Amniotic epithelial cell (primary cell): ENCODE measurements around the gene MACROD2.

Experiments
- DNase-seq: peaks from one replicate; pipeline ENCODE4 v3.0.0-alpha.2; 2010; ENCODE audit warnings: low read depth

Gene MACROD2

GRCh38 chr20:14062786-14063185, 67.5 kb downstream of the MACROD2 start:
- DNase-seq = no peak

DNA sequence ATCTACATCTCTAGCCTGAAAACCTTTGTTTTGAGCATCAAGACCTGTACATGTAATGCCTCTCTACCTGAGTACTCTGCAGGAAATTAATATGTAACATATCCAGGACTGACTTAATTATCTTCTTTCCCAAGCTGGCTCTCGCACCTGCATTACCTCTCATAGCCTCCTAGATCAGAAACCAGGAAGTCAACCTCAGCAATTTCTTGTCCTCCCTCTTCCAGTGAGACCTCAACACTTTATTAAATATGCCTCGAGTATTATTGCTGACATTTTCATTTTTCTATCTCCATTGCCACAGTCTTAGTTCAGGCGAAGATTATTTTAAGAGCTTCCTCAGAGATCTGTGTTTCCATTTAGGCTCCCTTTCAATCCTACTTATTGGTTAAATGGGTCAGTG, 69.0 kb downstream of the MACROD2 start:
- no peak for DNase-seq

GRCh38 chr20:14064921-14065320, 69.6 kb downstream of the MACROD2 start:
- no peak for DNase-seq

GRCh38 chr20:14065774-14066173, 70.5 kb downstream of the MACROD2 start:
- no peak for DNase-seq

- no peak for DNase-seq
Observed at GRCh38 chr20:14067603-14068002, 72.3 kb downstream of the MACROD2 start.

DNA sequence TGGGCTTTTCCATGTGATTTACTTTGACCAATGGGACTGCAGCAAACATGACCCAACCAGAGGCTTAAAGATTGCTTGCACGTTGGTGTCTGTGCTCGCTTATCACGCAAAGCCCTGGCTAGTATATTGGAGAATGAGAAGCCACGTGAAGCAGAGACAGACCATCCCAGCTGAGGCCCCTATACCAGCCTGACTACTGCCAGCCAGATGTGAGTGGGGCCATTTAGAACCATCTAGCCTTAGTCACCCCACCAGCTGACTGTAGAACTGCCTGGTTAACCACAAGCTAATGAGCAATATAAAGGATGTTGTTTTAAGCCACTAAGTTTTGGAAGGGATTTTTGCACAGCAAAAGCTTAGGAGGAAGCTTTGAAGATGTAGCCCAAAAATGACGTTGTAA, 74.5 kb downstream of the MACROD2 start:
- DNase-seq = peak; percentile 24

- DNase-seq = no peak
Observed at GRCh38 chr20:14093652-14094051, 98.3 kb downstream of the MACROD2 start.

DNA sequence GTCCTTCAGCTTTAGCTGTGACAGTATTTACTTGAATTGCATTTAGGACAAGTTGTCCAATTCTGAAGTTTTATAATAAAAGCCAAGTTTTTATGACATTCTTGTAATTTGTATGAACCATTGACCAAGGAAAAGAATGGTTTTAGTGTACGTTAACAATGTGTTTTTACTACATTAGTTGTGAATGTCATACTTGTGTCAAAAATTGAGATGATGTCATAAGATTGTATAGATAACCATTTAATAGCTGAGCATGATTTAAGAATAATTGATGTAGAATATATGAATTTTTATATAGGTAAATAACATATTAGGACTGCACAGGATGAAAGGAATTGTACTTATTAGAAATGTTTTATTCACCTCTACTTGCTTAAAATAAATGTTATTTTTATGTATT, 102.9 kb downstream of the MACROD2 start:
- no peak for DNase-seq

DNA sequence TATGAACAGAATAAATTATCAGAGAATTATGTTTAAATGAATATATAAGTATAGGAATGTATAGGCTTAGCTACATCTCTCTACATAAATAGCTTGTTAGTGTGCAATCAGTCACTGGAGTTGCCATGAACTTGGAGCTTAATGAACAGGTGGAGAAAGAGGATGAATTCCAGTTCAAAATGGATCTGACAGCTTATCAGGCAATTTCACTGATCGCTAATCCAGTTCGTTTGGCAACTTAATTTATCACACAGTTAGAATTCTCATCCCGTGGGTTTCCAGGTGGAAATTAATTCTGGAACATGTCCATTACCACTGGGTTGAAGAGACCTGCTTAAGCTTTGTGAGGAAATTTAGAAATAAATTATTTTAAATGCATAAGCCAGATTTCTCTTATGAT, 118.1 kb downstream of the MACROD2 start:
- DNase-seq = no peak

- no peak for DNase-seq
Observed at GRCh38 chr20:14114065-14114704, 118.9 kb downstream of the MACROD2 start.

GRCh38 chr20:14116037-14116436, 120.7 kb downstream of the MACROD2 start:
- no peak for DNase-seq

GRCh38 chr20:14117768-14118167, 122.5 kb downstream of the MACROD2 start:
- DNase-seq = peak; percentile 49

DNA sequence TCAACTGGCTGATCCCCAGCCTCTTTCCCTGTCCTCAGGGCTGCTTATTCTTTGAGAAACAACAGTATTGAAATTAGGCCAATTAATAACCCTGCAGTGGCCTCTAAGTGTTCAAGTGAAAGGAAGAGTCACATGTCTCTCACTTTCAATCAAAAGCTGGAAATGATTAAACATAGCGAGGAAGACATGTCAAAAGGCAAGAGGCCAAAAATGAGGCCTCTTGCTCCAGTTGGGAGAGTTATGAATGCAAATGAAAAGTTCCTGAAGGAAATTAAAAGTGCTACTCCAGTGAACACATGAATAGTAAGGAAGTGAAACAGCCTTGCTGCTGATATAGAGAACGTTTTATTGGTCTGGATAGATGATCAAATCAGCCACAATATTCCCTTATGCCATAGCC, 131.5 kb downstream of the MACROD2 start:
- DNase-seq = no peak

DNA sequence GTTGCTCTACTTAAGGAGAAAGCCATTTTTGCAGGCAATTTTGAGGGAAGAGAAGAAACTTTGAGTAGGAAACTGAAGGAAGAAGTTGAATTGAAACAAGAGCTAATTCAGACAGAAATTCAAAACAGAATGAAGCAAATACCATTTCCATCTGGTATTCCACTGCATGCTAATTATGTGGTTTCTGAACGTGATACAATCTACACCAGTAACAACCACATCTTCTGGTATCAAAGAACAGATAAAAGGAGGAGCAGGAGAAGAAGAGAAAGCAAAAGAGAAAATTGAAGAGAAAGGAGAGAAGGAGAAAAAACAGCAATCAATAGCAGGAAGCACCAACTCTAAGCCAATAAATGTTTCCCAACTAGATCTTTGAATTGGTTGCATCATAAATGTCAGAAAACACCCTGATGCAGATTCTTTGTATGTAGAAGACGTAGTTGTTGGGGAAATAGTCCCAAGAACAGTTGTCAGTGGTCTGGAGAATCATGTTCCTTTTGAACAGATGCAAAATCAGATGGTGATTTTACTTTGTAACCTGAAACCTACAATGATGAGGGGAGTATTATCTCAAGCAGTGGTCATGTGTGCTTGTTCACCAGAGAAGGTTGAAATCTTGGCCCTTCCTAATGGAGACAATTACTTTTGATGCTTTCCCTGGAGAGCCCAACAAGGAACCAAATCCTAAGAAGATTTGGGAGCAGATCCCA, 132.4 kb downstream of the MACROD2 start:
- DNase-seq = no peak

DNA sequence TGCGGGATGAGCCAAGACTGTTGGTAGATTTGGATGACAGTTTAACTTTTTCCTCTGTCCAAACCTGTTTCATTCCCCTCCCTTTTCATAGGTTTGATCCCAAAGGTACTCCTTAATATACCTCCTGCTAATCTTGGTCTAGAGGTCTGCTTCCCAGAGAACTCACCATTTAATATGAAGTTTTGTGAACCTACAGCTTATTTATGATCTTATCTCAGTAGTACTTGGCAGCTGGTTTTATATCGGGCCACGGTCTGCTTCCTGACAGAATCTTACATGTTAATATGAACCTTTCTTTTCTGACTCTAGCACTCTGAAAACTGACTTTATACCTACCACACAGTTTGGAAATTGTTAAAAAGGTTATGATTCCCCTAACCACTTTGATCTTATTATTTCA, 138.7 kb downstream of the MACROD2 start:
- DNase-seq = no peak

- peak; percentile 83 for DNase-seq
Observed at GRCh38 chr20:14142171-14142570, 146.9 kb downstream of the MACROD2 start.

DNA sequence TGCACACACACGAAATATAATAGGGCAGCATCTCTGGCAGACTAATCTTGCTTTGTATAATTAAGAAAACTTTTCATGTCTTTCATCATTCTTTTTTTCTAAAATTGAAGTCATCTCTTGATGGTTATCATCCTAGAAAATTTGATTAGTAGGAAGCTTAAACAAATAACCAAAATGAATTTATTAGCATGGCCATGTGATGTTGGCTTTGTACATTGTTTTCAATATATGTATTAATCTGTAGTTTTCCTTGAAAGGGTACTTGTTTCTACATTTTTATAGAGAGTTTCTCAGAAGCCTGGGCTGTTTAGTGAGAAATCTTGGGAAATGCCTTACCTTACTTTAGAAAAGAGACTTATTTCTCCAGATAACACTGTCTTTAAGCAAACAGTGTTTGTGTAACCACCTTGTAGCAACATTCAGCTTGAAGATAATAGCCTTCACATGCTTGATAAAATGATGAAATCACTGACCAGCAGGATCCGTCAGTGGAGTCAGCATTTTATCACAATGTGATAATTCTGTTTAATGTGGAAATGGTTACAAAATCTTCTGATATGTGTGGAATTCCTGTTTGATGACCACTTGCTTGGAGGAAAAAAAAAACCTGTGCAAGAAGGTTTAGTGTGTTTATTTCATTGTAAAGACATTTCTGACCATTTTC, 147.8 kb downstream of the MACROD2 start:
- DNase-seq = peak; percentile 99

DNA sequence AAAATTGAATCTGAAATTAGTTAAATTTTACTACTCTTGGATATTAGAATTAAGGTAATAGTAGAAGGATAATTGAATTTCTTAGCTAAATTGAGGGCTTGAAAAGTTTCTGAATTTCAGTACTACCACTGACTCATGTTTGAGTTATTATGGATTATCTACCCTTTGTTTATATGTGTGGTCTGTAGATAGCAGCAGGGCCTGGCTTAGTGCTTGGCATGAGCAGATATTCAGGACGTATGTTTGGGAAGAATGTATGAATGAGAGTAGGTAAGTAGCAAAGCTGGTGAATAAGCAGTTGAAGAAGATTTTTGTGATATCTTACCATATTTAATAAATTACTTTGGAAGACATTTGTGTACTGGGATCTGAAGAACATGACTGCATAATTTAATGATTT, 152.7 kb downstream of the MACROD2 start:
- peak; percentile 94 for DNase-seq

DNA sequence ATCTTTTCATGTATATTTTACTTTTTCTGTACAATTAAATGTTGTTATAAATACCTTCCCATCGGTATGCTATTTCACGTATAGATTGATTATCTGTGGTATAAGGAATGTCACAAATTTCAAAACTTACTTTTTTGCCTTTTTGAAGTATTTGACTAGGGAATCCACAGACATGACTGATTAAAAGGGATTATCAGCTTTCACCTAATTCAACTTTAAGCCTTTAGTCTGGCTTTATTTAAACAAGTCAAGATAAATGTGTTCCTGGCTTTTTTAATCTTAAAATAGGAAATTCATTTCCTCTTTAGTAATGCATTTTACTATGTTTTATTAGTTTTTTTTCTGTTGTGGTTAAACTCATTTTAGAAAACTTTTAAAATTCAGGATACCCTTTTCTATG, 160.0 kb downstream of the MACROD2 start:
- peak; percentile 65 for DNase-seq

GRCh38 chr20:14178528-14178927, 183.2 kb downstream of the MACROD2 start:
- no peak for DNase-seq

DNA sequence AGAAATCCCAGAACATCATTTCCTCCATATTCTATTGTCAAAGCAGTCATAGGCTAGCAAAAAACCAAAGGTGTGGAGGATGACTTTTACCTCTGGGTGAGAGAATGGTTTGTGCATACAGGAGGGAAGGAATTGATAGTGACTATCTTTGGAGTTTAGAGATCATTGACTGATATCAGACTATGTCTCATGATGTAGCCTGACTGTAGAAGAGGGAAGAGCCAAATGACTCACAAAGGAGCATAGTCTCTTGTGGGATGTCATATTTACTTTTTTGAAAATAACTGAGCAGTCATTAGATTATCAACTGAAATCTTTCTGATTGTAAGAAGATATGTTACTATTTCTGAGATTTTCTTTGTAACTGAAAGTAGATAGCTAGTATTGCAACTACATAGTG, 183.6 kb downstream of the MACROD2 start:
- DNase-seq = no peak

DNA sequence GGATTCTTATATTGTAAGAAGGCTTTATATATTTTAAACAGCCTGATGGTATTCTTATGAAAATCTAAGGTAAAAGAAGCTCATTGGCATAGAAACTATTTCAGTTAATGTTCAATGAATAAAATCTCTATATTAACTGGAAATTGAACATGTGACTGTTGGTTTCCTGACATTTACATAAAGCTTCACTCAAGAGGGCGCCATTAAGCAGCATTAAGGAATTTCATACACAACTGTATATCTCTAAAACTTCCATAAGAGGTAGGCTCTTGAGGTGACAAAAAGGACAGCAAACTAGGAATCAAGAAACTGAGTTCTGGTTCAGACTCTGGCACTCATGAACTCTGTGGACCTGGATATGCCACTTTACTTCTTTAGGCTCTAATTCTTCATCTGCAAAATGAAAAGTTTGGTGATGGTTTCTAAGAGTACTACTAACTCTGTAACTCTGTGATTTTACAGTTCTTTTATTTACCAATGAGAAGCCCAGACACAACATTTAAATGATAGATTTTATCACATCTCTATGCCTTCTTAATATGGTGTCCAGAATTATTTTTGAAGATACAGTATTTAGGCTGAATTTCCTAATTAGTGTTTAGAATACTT, 194.6 kb downstream of the MACROD2 start:
- peak; percentile 56 for DNase-seq

- DNase-seq = no peak
Observed at GRCh38 chr20:14191559-14191958, 196.2 kb downstream of the MACROD2 start.
